DMS53 treated with DMSO at 0.1 percent for 48 hours (cell line): ENCODE measurements around the gene DIDO1.

Source experiments
- DNase-seq: peaks from one replicate; lab custom pipeline; 2025; ENCODE audit not compliant: unreplicated experiment; lab: John Stamatoyannopoulos, UW

Gene DIDO1

GRCh38 chr20:62926229-62927127, at the start of gene DIDO1:
Gene DIDO1 (minus strand): TSS chr20:62926505.
- peak; percentile 85 for DNase-seq

- DNase-seq: no peak
These were observed 49.0 kb upstream of the DIDO1 start for GRCh38 chr20:62975251-62975760.

GRCh38 chr20:62972845-62973745, 46.8 kb upstream of the DIDO1 start:
- DNase-seq: no peak

GRCh38 chr20:62971950-62972844, 45.9 kb upstream of the DIDO1 start:
- peak; percentile 36 for DNase-seq

GRCh38 chr20:62971211-62971949, 45.1 kb upstream of the DIDO1 start:
- DNase-seq: no peak

- DNase-seq: no peak
These were observed 44.3 kb upstream of the DIDO1 start for GRCh38 chr20:62970307-62971210.

GRCh38 chr20:62969939-62970306, 43.6 kb upstream of the DIDO1 start:
- DNase-seq: no peak

GRCh38 chr20:62969179-62969760, 43.0 kb upstream of the DIDO1 start:
- no peak for DNase-seq

- no peak for DNase-seq
These were observed 42.3 kb upstream of the DIDO1 start for GRCh38 chr20:62968378-62969178.

- no peak for DNase-seq
These were observed 41.5 kb upstream of the DIDO1 start for GRCh38 chr20:62967628-62968351.

GRCh38 chr20:62967149-62967501, 40.8 kb upstream of the DIDO1 start:
- DNase-seq: no peak

- no peak for DNase-seq
These were observed 40.2 kb upstream of the DIDO1 start for GRCh38 chr20:62966212-62967148.

- DNase-seq: no peak
These were observed 39.1 kb upstream of the DIDO1 start for GRCh38 chr20:62965363-62965771.

GRCh38 chr20:62964700-62965099, 38.4 kb upstream of the DIDO1 start:
- DNase-seq: no peak

GRCh38 chr20:62963614-62964397, 37.5 kb upstream of the DIDO1 start:
- no peak for DNase-seq
